Measurements from ENCODE around the gene SPSB3. TPM values are rescaled to one million over a fixed set of nuclear protein-coding genes. Genes with fewer than 3 reads are reported as not detected.

Gene SPSB3
- polyA plus RNA-seq, 1 donor (not counting 4 experiments of a cell fraction or from before 2014, with no cell fraction given) = 9.5 TPM

DNA sequence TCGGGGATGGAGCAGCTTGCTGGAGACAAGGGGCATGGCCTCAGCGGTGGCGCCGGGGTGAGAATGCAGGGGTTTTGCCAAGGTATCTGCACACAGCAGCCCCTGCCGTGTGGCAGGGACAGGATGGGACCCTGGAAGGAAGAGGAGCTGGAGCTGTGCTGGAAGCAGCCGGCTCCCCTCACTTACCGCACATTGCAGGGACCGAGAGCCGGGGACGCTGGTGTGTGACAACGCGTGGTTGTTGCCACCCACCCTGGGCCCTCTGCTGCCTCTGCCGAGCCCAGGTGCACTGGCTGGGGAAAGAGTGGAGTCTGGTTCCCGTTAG, 3.4 kb upstream of the SPSB3 start:
- peaks cover 3% of the 10 kb centered on the region for H4K20me1 ChIP-seq (ENCODE audit: control insufficient read depth, extremely low read depth, insufficient read depth, low read length)
- FAIRE-seq (no peak), DNase-seq (ENCODE audit: low read depth, low spot score) (no peak)
- peaks cover 4% of the 10 kb centered on the region for H3K9me1 ChIP-seq (ENCODE audit: control insufficient read depth, extremely low read depth, insufficient read depth, low read length)
- no peak overlapping the region for H3K9ac ChIP-seq (ENCODE audit: control insufficient read depth, extremely low read depth, insufficient read depth, low read length)
- no peak overlapping the region for H3K27ac ChIP-seq (ENCODE audit: control insufficient read depth, insufficient read depth, low read length)
- no peaks in the 10 kb centered on the region for H3K27me3 ChIP-seq (ENCODE audit: control insufficient read depth, extremely low read depth, insufficient read depth, low read length)
- H3K79me2 ChIP-seq (ENCODE audit: control insufficient read depth, insufficient read depth, low read length) = peaks cover 44% of the 10 kb centered on the region
- peaks cover 2 to 11% of the 10 kb centered on the region in 2 experiments for H3K36me3 ChIP-seq (ENCODE audit: control insufficient read depth in 2 of 2, extremely low read depth in 1 of 2, insufficient read depth in 2 of 2, low read length in 2 of 2)
- H2AFZ ChIP-seq (ENCODE audit: control insufficient read depth, low read length) = no peak overlapping the region
- H3K4me3 ChIP-seq (ENCODE audit: control insufficient read depth in 2 of 3, extremely low read depth in 1 of 3, insufficient read depth in 2 of 3, low read depth in 1 of 3, low read length in 3 of 3) = no peak overlapping the region
- TF ChIP-seq, protein P1, sequence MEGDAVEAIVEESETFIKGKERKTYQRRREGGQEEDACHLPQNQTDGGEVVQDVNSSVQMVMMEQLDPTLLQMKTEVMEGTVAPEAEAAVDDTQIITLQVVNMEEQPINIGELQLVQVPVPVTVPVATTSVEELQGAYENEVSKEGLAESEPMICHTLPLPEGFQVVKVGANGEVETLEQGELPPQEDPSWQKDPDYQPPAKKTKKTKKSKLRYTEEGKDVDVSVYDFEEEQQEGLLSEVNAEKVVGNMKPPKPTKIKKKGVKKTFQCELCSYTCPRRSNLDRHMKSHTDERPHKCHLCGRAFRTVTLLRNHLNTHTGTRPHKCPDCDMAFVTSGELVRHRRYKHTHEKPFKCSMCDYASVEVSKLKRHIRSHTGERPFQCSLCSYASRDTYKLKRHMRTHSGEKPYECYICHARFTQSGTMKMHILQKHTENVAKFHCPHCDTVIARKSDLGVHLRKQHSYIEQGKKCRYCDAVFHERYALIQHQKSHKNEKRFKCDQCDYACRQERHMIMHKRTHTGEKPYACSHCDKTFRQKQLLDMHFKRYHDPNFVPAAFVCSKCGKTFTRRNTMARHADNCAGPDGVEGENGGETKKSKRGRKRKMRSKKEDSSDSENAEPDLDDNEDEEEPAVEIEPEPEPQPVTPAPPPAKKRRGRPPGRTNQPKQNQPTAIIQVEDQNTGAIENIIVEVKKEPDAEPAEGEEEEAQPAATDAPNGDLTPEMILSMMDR (optimal IDR thresholded peaks at IDR 0.05 in 1 of 3, IDR thresholded peaks at IDR 0.05 in 1 of 3, conservative IDR thresholded peaks at IDR 0.05 in 1 of 3; ENCODE audit: extremely low read depth in 1 of 3, insufficient read depth in 2 of 3, low read length in 3 of 3) = no peak
- TF ChIP-seq EZH2 (IDR thresholded peaks at IDR 0.05; ENCODE audit: low read length) = no peak
- H3K4me1 ChIP-seq (ENCODE audit: control insufficient read depth, extremely low read depth, insufficient read depth, low read length) = peaks cover 30% of the 10 kb centered on the region
- no peaks in the 10 kb centered on the region for H3K9me3 ChIP-seq (ENCODE audit: control insufficient read depth, low read depth, low read length)
- dilution Hi-C loops (cut with MboI; ENCODE audit: extremely low pct_ligation_motif_present, low sequenced_read_pairs) = no loop called here
- H3K4me2 ChIP-seq (ENCODE audit: control insufficient read depth, extremely low read depth, insufficient read depth, low read depth, low read length) = no peak overlapping the region

DNA sequence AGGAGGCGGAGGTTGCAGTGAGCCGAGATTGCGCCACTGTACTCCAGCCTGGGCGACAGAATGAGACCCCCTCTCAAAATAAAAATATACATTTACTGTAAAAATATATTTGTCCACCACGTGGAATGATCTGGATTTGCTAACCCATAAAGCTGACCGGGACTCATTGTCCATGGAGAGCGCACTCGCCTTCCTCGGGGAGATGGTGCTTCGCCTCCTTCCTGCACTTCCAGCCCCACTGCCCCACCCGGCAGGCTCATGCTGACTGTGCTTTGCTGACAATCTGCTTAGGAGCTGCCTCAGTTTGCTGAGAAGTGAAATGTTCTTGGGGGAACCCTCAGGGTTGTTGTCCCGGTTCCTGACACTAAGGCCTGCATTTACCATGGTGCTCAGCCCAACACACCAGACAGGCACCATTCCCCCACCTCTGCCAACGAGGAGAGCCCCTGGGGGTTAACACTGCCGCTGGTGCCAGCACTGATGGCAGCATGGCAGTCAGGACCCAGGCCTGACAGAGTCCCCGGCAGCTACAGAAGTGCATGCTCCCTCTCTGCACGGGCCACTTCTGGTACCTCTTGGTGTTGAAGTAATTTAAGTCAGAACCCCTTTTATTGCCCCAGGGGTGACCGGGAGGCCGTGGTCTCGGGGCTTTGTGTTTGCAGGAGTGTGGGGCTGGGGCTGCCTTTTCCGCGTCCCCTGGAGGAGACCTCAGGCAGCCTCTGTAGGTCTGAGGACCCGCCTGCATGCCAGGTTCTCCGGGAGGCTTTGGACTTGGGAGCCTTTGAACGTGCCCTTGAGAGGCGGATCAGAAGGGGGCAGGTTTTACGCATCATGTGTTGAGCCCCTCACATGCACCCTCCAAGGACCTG, 2.8 kb upstream of the SPSB3 start:
- peaks cover 2 to 11% of the 10 kb centered on the region in 2 experiments for H3K36me3 ChIP-seq (ENCODE audit: control insufficient read depth in 2 of 2, extremely low read depth in 1 of 2, insufficient read depth in 2 of 2, low read length in 2 of 2)

More for the DNA sequence above, 2.8 kb upstream of the SPSB3 start:
- Histone ChIP-seq H3K9me3 (ENCODE audit: control insufficient read depth, low read depth, low read length) (no peaks in the 10 kb centered on the region), H3K9me1 (ENCODE audit: control insufficient read depth, extremely low read depth, insufficient read depth, low read length) (peaks cover 4% of the 10 kb centered on the region), H3K4me1 (ENCODE audit: control insufficient read depth, extremely low read depth, insufficient read depth, low read length) (peaks cover 31% of the 10 kb centered on the region), H3K27me3 (ENCODE audit: control insufficient read depth, extremely low read depth, insufficient read depth, low read length) (no peaks in the 10 kb centered on the region), H3K79me2 (ENCODE audit: control insufficient read depth, insufficient read depth, low read length) (peaks cover 44% of the 10 kb centered on the region), H3K27ac (ENCODE audit: control insufficient read depth, insufficient read depth, low read length) (no peak overlapping the region), H4K20me1 (ENCODE audit: control insufficient read depth, extremely low read depth, insufficient read depth, low read length) (peaks cover 3% of the 10 kb centered on the region), H3K4me2 (ENCODE audit: control insufficient read depth, extremely low read depth, insufficient read depth, low read depth, low read length) (no peak overlapping the region), H3K4me3 (ENCODE audit: control insufficient read depth in 2 of 3, extremely low read depth in 1 of 3, insufficient read depth in 2 of 3, low read depth in 1 of 3, low read length in 3 of 3) (no peak overlapping the region), H2AFZ (ENCODE audit: control insufficient read depth, low read length) (no peak overlapping the region), H3K9ac (ENCODE audit: control insufficient read depth, extremely low read depth, insufficient read depth, low read length) (no peak overlapping the region)
- FAIRE-seq (no peak), DNase-seq (ENCODE audit: low read depth, low spot score) (no peak)
- dilution Hi-C loops (cut with MboI; ENCODE audit: extremely low pct_ligation_motif_present, low sequenced_read_pairs) = no loop called here
- TF ChIP-seq EZH2 (IDR thresholded peaks at IDR 0.05; ENCODE audit: low read length) = no peak
- TF ChIP-seq, protein P1 (optimal IDR thresholded peaks at IDR 0.05 in 1 of 3, IDR thresholded peaks at IDR 0.05 in 1 of 3, conservative IDR thresholded peaks at IDR 0.05 in 1 of 3; ENCODE audit: extremely low read depth in 1 of 3, insufficient read depth in 2 of 3, low read length in 3 of 3) = no peak
